MCF 10A (cell line): Measurements from ENCODE around the gene COA1. TPM values are rescaled to one million over a fixed set of nuclear protein-coding genes. Genes with fewer than 3 reads are reported as not detected.

ENCODE experiments used
- BruUV-seq: library from RNA; stranded (reverse); fragments of 400-500 nt; replicated peaks from 2 replicates; lab custom pipeline; 2021; lab: Mats Ljungman, UMichigan
- CTCF ChIA-PET: fragments of 300-600 bp; sonication (Branson Sonifier 250); formaldehyde crosslinking; extraction: SDS; loops from one replicate; lab custom pipeline; 2021; ENCODE audit warnings: antibody characterized with exemption, inconsistent platforms; lab: Yijun Ruan, JAX
- POLR2A ChIA-PET: fragments of 300-600, 350-650 bp; sonication (Branson Sonifier 250); formaldehyde crosslinking; extraction: SDS; loops from one replicate; lab custom pipeline; 2020; ENCODE audit warnings: antibody characterized with exemption, inconsistent platforms; lab: Yijun Ruan, JAX
- DNase-seq: peaks from one replicate; pipeline ENCODE4 v3.0.0-alpha.2; 2018; ENCODE audit not compliant: unreplicated experiment
- H3K27ac Mint-ChIP-seq: one replicate; pipeline ENCODE4 v1.8.0; 2022; ENCODE audit warnings: mild to moderate bottlenecking, low read depth, mixed read lengths; ENCODE audit not compliant: unreplicated experiment
- H3K27me3 Mint-ChIP-seq: one replicate; pipeline ENCODE4 v1.8.0; 2022; ENCODE audit warnings: mixed read lengths; ENCODE audit not compliant: insufficient read depth, unreplicated experiment
- H3K36me3 Mint-ChIP-seq: one replicate; pipeline ENCODE4 v1.8.0; 2022; ENCODE audit warnings: mild to moderate bottlenecking, moderate library complexity, mixed read lengths; ENCODE audit not compliant: insufficient read depth, unreplicated experiment
- H3K4me1 Mint-ChIP-seq: one replicate; pipeline ENCODE4 v1.8.0; 2022; ENCODE audit warnings: mixed read lengths; ENCODE audit not compliant: insufficient read depth, unreplicated experiment
- H3K4me3 Mint-ChIP-seq: one replicate; pipeline ENCODE4 v1.8.0; 2022; ENCODE audit warnings: mild to moderate bottlenecking, moderate library complexity, mixed read lengths; ENCODE audit not compliant: unreplicated experiment
- H3K9me3 Mint-ChIP-seq: one replicate; pipeline ENCODE4 v1.8.0; 2022; ENCODE audit warnings: mixed read lengths; ENCODE audit not compliant: unreplicated experiment
- CTCF ChIP-seq: fragments of 200-600 bp; IDR thresholded peaks from one replicate; pipeline ENCODE4 v1.8.0; 2022; ENCODE audit warnings: antibody characterized with exemption, mild to moderate bottlenecking; ENCODE audit not compliant: unreplicated experiment
- intact Hi-C: fragments of 100-400 bp; cut with micrococcal nuclease; formaldehyde crosslinking; loops from 2 replicates; pipeline ENCODE4 v1.14.1; 2022
- total RNA-seq: library from RNA; stranded (reverse); gene quantifications from 2 replicates; pipeline ENCODE4 v1.2.3, GENCODE V29; 2022

The COA1 gene
- total RNA-seq, 1 experiment from 2014 or later, result 68.5 TPM

- peaks cover 38% of the 10 kb centered on the region for H3K4me1 Mint-ChIP-seq
Observed at GRCh38 chr7:43642897-43643630, 86.3 kb downstream of the COA1 start.

GRCh38 chr7:43640679-43641078, 88.6 kb downstream of the COA1 start:
- CTCF ChIA-PET, result interaction anchor here (1.1 to 3.4 kb wide), 2 partner anchors 29 to 59 kb away, joined by 3 to 24 read pairs; no protein-coding TSS in a partner anchor
- Mint-ChIP-seq H3K36me3 (peaks cover 83% of the 10 kb centered on the region), H3K4me3 (no peak overlapping the region), H3K27me3 (no peaks in the 10 kb centered on the region), H3K4me1 (peaks cover 38% of the 10 kb centered on the region), H3K27ac (no peak overlapping the region), H3K9me3 (no peaks in the 10 kb centered on the region)
- intact Hi-C loops, result no loop called here
- TF ChIP-seq CTCF, result no peak
- no TSS peak for BruUV-seq
- POLR2A ChIA-PET, result interaction anchor here (0.7 to 6.7 kb wide), 8 partner anchors 8 to 89 kb away, joined by 3 to 56 read pairs (median 4); partner anchors contain the start of genes COA1 and STK17A
- DNase-seq, result no peak

More at GRCh38 chr7:43642897-43643630, 86.3 kb downstream of the COA1 start:
- no peak overlapping the region for H3K4me3 Mint-ChIP-seq
- no peak for DNase-seq
- H3K27ac Mint-ChIP-seq, result no peak overlapping the region
- BruUV-seq, result no TSS peak
- H3K9me3 Mint-ChIP-seq, result no peaks in the 10 kb centered on the region
- H3K27me3 Mint-ChIP-seq, result no peaks in the 10 kb centered on the region
- POLR2A ChIA-PET, result no interaction called here
- no peak for TF ChIP-seq CTCF
- H3K36me3 Mint-ChIP-seq, result peaks cover 83% of the 10 kb centered on the region
- intact Hi-C loops, result no loop called here
- CTCF ChIA-PET, result interaction anchor here (1.2 kb wide), 1 partner anchor 61 kb away, joined by 3 read pairs; no protein-coding TSS in a partner anchor

GRCh38 chr7:43639858-43640491, 89.3 kb downstream of the COA1 start:
- BruUV-seq, result no TSS peak
- peak; percentile 72 for DNase-seq
- no peak for TF ChIP-seq CTCF
- POLR2A ChIA-PET, result interaction anchor here (0.7 to 6.7 kb wide), 13 partner anchors 9 to 125 kb away, joined by 3 to 56 read pairs (median 4); partner anchors contain the start of gene STK17A
- Mint-ChIP-seq H3K9me3 (no peaks in the 10 kb centered on the region), H3K36me3 (peaks cover 78% of the 10 kb centered on the region), H3K27me3 (no peaks in the 10 kb centered on the region), H3K4me1 (peaks cover 38% of the 10 kb centered on the region), H3K27ac (peak overlapping the region; percentile 84), H3K4me3 (no peak overlapping the region)
- CTCF ChIA-PET, result interaction anchor here (0.6 to 3.4 kb wide), 4 partner anchors 30 to 77 kb away, joined by 3 to 24 read pairs (median 13); partner anchors contain the start of gene STK17A
- intact Hi-C loops, result no loop called here
